ENCODE results near the gene NAALADL2.
"Not testable (repeated sequence)": the region's sequence is repeated elsewhere in the genome, so short reads cannot be mapped to it uniquely, and the experiment has no call there.

NAALADL2 gene

GRCh38 chr3:175389560-175389959 lies 530.4 kb downstream of the NAALADL2 start:
- DNase-seq: no peak

GRCh38 chr3:175391601-175392000 lies 532.5 kb downstream of the NAALADL2 start:
- DNase-seq: no peak

- DNase-seq: no peak
These were observed 533.5 kb downstream of the NAALADL2 start for GRCh38 chr3:175392653-175393052.

- no peak for DNase-seq
These were observed 538.2 kb downstream of the NAALADL2 start for GRCh38 chr3:175397372-175397771.

GRCh38 chr3:175398676-175399075 lies 539.5 kb downstream of the NAALADL2 start:
- no peak for DNase-seq

- no peak for DNase-seq
These were observed 540.2 kb downstream of the NAALADL2 start for GRCh38 chr3:175399156-175399840.

- DNase-seq: no peak
These were observed 544.9 kb downstream of the NAALADL2 start for GRCh38 chr3:175404027-175404426.

- no peak for DNase-seq
These were observed 545.5 kb downstream of the NAALADL2 start for GRCh38 chr3:175404621-175405020.

GRCh38 chr3:175410251-175410650 lies 551.1 kb downstream of the NAALADL2 start:
- DNase-seq: no peak

GRCh38 chr3:175411405-175411804 lies 552.3 kb downstream of the NAALADL2 start:
- no peak for DNase-seq

- DNase-seq: no peak
These were observed 552.8 kb downstream of the NAALADL2 start for GRCh38 chr3:175411946-175412345.

- no peak for DNase-seq
These were observed 554.8 kb downstream of the NAALADL2 start for GRCh38 chr3:175413926-175414325.

- no peak for DNase-seq
These were observed 557.5 kb downstream of the NAALADL2 start for GRCh38 chr3:175416600-175416999.

- DNase-seq: no peak
These were observed 558.3 kb downstream of the NAALADL2 start for GRCh38 chr3:175417426-175417825.

GRCh38 chr3:175421902-175422301 lies 562.8 kb downstream of the NAALADL2 start:
- no peak for DNase-seq

GRCh38 chr3:175422744-175423143 lies 563.6 kb downstream of the NAALADL2 start:
- no peak for DNase-seq

- not testable (repeated sequence) for DNase-seq
These were observed 564.7 kb downstream of the NAALADL2 start for GRCh38 chr3:175423848-175424247.

GRCh38 chr3:175426805-175427204 lies 567.7 kb downstream of the NAALADL2 start:
- no peak for DNase-seq

GRCh38 chr3:175428466-175428865 lies 569.3 kb downstream of the NAALADL2 start:
- no peak for DNase-seq

- no peak for DNase-seq
These were observed 572.0 kb downstream of the NAALADL2 start for GRCh38 chr3:175430983-175431773.

GRCh38 chr3:175432376-175433025 lies 573.4 kb downstream of the NAALADL2 start:
- DNase-seq: no peak

- DNase-seq: no peak
These were observed 574.0 kb downstream of the NAALADL2 start for GRCh38 chr3:175433026-175433674.

GRCh38 chr3:175434561-175434960 lies 575.4 kb downstream of the NAALADL2 start:
- DNase-seq: no peak

Measured in bone marrow (tissue), 2 donors.